ENCODE results near the gene KRT85. TPM values are rescaled to one million over a fixed set of nuclear protein-coding genes. Genes with fewer than 3 reads are reported as not detected.

Gene KRT85
- total RNA-seq, 2 donors from 2014 or later, result not detected

DNA sequence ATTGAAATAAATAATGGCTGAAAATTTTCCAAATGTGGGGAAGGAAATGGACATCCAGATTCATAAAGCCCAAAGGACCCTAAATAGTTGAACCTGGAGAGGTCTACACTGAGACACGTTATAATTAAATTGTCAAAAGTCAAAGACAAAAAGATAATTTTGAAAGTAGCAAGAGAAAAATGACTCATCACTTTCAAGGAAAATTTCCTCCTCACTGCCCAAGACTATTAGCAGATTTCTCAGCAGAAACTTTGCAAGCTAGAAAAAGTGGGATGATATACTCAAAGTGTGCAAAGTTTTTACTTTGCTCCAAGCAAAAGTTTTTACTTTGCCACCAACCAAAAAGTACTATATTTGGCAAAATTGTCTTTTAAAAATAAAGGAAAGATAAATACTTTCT, 30.2 kb downstream of the KRT85 start:
- Histone ChIP-seq H3K4me3 (ENCODE audit: low read length) (no peak overlapping the region), H3K9ac (ENCODE audit: extremely low read depth, low read length, poor library complexity, severe bottlenecking) (no peak overlapping the region), H3K4me1 (ENCODE audit: control insufficient read depth, insufficient read depth, low read length) (no peaks in the 10 kb centered on the region), H3K36me3 (ENCODE audit: control insufficient read depth, insufficient read depth, low read length) (no peaks in the 10 kb centered on the region), H3K27me3 (ENCODE audit: control insufficient read depth, insufficient read depth, low read length, poor library complexity, severe bottlenecking) (no peaks in the 10 kb centered on the region), H3K9me3 (ENCODE audit: control insufficient read depth, low read length) (no peaks in the 10 kb centered on the region), H3K27ac (ENCODE audit: low read depth, low read length) (no peak overlapping the region)
- Mint-ChIP-seq H3K27ac (no peak overlapping the region), H3K27me3 (ENCODE audit: insufficient read depth) (peaks cover 5% of the 10 kb centered on the region), H3K9me3 (no peaks in the 10 kb centered on the region), H3K36me3 (ENCODE audit: low read depth) (no peaks in the 10 kb centered on the region), H3K4me1 (peaks cover 7% of the 10 kb centered on the region), H3K4me3 (no peak overlapping the region)
- WGBS, 2 experiments (ENCODE audit: insufficient coverage in 1 of 2, insufficient read length in 1 of 2), result 79% methylated on average over 1 of the region's 1 CpG; no CpG with 5 or more reads in 1 of the 2 experiments
- no peak for DNase-seq
- TF ChIP-seq CTCF (conservative IDR thresholded peaks at IDR 0.05), result no peak

DNA sequence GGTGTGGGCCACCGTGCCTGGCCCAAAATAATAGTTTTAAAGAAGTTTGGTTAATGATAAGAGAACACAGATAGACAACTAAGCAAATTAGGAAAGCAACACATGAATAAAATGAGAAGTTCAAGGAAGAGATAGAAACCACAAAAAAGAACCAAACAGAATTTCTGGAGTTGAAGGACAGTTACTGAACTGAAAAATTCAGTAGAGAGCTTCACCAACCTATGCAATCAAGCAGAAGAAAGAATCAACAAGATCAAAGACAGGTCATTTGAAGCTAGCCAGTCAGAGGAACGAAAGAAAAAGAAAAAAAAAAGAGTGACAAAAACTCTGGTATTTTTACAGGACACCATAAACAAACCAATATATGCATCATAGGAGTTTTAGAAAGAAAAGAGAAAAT, 30.6 kb downstream of the KRT85 start:
- Histone ChIP-seq H3K9me3 (ENCODE audit: control insufficient read depth, low read length) (no peaks in the 10 kb centered on the region), H3K4me3 (ENCODE audit: low read length) (no peak overlapping the region), H3K9ac (ENCODE audit: extremely low read depth, low read length, poor library complexity, severe bottlenecking) (no peak overlapping the region), H3K27ac (ENCODE audit: low read depth, low read length) (no peak overlapping the region), H3K36me3 (ENCODE audit: control insufficient read depth, insufficient read depth, low read length) (no peaks in the 10 kb centered on the region), H3K27me3 (ENCODE audit: control insufficient read depth, insufficient read depth, low read length, poor library complexity, severe bottlenecking) (no peaks in the 10 kb centered on the region), H3K4me1 (ENCODE audit: control insufficient read depth, insufficient read depth, low read length) (no peaks in the 10 kb centered on the region)
- DNase-seq, result no peak
- Mint-ChIP-seq H3K4me3 (no peak overlapping the region), H3K36me3 (ENCODE audit: low read depth) (no peaks in the 10 kb centered on the region), H3K27ac (no peak overlapping the region), H3K4me1 (peaks cover 7% of the 10 kb centered on the region), H3K27me3 (ENCODE audit: insufficient read depth) (peaks cover 2% of the 10 kb centered on the region), H3K9me3 (no peaks in the 10 kb centered on the region)
- WGBS, 2 experiments (ENCODE audit: insufficient coverage in 1 of 2, insufficient read length in 1 of 2), result 92% methylated on average over 2 of the region's 2 CpGs; no CpG with 5 or more reads in 1 of the 2 experiments
- no peak for TF ChIP-seq CTCF (conservative IDR thresholded peaks at IDR 0.05)

- 94 to 97% methylated on average over 3 of the region's 4 CpGs for WGBS, 2 experiments (ENCODE audit: insufficient coverage in 1 of 2, insufficient read length in 1 of 2)
- no peaks in the 10 kb centered on the region for H3K27me3 ChIP-seq (ENCODE audit: control insufficient read depth, insufficient read depth, low read length, poor library complexity, severe bottlenecking)
- peaks cover 2% of the 10 kb centered on the region for H3K27me3 Mint-ChIP-seq (ENCODE audit: insufficient read depth)
- no peak overlapping the region for H3K27ac ChIP-seq (ENCODE audit: low read depth, low read length)
- H3K9ac ChIP-seq (ENCODE audit: extremely low read depth, low read length, poor library complexity, severe bottlenecking), result no peak overlapping the region
- no peak for DNase-seq
- no peaks in the 10 kb centered on the region for H3K9me3 Mint-ChIP-seq
- no peaks in the 10 kb centered on the region for H3K36me3 Mint-ChIP-seq (ENCODE audit: low read depth)
- no peaks in the 10 kb centered on the region for H3K36me3 ChIP-seq (ENCODE audit: control insufficient read depth, insufficient read depth, low read length)
- no peak for TF ChIP-seq CTCF (conservative IDR thresholded peaks at IDR 0.05)
- no peak overlapping the region for H3K27ac Mint-ChIP-seq
- no peaks in the 10 kb centered on the region for H3K4me1 ChIP-seq (ENCODE audit: control insufficient read depth, insufficient read depth, low read length)
- H3K4me3 ChIP-seq (ENCODE audit: low read length), result no peak overlapping the region
- no peak overlapping the region for H3K4me3 Mint-ChIP-seq
- no peaks in the 10 kb centered on the region for H3K9me3 ChIP-seq (ENCODE audit: control insufficient read depth, low read length)
- H3K4me1 Mint-ChIP-seq, result peaks cover 7% of the 10 kb centered on the region
Measured at GRCh38 chr12:52335598-52336262, 31.6 kb downstream of the KRT85 start.
